ENCODE results near the gene ATP10A. TPM values are rescaled to one million over a fixed set of nuclear protein-coding genes. Genes with fewer than 3 reads are reported as not detected.

The ATP10A gene
- total RNA-seq, 1 experiment from 2014 or later = 2.1 TPM

DNA sequence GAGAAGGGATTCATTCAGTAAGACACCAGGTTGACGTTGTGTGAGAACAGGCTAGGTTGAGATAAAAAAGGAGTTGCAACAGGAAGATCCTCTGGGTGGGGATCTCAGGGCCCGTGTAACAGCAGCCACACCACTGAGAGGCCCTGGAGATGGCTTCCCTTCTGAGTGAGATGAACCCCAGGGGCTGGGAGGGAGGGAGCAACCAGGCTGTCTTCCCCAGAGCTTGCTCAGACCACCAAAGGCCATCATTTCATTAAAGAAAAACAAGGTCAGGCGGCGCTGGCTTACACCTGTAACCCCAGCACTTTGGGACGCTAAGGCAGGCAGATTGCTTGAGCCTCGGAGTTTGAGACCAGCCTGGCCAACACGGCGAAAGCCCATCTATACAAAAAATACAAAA lies 187.7 kb downstream of the ATP10A start (continued):
- TF ChIP-seq, protein P1, sequence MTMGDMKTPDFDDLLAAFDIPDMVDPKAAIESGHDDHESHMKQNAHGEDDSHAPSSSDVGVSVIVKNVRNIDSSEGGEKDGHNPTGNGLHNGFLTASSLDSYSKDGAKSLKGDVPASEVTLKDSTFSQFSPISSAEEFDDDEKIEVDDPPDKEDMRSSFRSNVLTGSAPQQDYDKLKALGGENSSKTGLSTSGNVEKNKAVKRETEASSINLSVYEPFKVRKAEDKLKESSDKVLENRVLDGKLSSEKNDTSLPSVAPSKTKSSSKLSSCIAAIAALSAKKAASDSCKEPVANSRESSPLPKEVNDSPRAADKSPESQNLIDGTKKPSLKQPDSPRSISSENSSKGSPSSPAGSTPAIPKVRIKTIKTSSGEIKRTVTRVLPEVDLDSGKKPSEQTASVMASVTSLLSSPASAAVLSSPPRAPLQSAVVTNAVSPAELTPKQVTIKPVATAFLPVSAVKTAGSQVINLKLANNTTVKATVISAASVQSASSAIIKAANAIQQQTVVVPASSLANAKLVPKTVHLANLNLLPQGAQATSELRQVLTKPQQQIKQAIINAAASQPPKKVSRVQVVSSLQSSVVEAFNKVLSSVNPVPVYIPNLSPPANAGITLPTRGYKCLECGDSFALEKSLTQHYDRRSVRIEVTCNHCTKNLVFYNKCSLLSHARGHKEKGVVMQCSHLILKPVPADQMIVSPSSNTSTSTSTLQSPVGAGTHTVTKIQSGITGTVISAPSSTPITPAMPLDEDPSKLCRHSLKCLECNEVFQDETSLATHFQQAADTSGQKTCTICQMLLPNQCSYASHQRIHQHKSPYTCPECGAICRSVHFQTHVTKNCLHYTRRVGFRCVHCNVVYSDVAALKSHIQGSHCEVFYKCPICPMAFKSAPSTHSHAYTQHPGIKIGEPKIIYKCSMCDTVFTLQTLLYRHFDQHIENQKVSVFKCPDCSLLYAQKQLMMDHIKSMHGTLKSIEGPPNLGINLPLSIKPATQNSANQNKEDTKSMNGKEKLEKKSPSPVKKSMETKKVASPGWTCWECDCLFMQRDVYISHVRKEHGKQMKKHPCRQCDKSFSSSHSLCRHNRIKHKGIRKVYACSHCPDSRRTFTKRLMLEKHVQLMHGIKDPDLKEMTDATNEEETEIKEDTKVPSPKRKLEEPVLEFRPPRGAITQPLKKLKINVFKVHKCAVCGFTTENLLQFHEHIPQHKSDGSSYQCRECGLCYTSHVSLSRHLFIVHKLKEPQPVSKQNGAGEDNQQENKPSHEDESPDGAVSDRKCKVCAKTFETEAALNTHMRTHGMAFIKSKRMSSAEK (CRISPR knock-in tag; IDR thresholded peaks at IDR 0.05; ENCODE audit: borderline replicate concordance) = no peak
- TF ChIP-seq, protein P2, sequence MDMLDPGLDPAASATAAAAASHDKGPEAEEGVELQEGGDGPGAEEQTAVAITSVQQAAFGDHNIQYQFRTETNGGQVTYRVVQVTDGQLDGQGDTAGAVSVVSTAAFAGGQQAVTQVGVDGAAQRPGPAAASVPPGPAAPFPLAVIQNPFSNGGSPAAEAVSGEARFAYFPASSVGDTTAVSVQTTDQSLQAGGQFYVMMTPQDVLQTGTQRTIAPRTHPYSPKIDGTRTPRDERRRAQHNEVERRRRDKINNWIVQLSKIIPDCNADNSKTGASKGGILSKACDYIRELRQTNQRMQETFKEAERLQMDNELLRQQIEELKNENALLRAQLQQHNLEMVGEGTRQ (CRISPR knock-in tag; IDR thresholded peaks at IDR 0.05) = no peak
- no peak for TF ChIP-seq RORB (CRISPR knock-in tag; IDR thresholded peaks at IDR 0.05)
- TF ChIP-seq ZNF317 (CRISPR knock-in tag; IDR thresholded peaks at IDR 0.05; ENCODE audit: borderline replicate concordance, low read depth) = no peak
- TF ChIP-seq, protein P3, sequence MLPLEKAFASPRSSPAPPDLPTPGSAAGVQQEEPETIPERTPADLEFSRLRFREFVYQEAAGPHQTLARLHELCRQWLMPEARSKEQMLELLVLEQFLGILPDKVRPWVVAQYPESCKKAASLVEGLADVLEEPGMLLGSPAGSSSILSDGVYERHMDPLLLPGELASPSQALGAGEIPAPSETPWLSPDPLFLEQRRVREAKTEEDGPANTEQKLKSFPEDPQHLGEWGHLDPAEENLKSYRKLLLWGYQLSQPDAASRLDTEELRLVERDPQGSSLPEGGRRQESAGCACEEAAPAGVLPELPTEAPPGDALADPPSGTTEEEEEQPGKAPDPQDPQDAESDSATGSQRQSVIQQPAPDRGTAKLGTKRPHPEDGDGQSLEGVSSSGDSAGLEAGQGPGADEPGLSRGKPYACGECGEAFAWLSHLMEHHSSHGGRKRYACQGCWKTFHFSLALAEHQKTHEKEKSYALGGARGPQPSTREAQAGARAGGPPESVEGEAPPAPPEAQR (CRISPR knock-in tag; IDR thresholded peaks at IDR 0.05) = no peak
- TF ChIP-seq, protein P4, sequence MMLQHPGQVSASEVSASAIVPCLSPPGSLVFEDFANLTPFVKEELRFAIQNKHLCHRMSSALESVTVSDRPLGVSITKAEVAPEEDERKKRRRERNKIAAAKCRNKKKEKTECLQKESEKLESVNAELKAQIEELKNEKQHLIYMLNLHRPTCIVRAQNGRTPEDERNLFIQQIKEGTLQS (CRISPR knock-in tag; conservative IDR thresholded peaks at IDR 0.05) = no peak
- TF ChIP-seq, protein P5, sequence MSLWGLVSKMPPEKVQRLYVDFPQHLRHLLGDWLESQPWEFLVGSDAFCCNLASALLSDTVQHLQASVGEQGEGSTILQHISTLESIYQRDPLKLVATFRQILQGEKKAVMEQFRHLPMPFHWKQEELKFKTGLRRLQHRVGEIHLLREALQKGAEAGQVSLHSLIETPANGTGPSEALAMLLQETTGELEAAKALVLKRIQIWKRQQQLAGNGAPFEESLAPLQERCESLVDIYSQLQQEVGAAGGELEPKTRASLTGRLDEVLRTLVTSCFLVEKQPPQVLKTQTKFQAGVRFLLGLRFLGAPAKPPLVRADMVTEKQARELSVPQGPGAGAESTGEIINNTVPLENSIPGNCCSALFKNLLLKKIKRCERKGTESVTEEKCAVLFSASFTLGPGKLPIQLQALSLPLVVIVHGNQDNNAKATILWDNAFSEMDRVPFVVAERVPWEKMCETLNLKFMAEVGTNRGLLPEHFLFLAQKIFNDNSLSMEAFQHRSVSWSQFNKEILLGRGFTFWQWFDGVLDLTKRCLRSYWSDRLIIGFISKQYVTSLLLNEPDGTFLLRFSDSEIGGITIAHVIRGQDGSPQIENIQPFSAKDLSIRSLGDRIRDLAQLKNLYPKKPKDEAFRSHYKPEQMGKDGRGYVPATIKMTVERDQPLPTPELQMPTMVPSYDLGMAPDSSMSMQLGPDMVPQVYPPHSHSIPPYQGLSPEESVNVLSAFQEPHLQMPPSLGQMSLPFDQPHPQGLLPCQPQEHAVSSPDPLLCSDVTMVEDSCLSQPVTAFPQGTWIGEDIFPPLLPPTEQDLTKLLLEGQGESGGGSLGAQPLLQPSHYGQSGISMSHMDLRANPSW (CRISPR knock-in tag; conservative IDR thresholded peaks at IDR 0.05; ENCODE audit: low read depth) = no peak
- TF ChIP-seq, protein P6, sequence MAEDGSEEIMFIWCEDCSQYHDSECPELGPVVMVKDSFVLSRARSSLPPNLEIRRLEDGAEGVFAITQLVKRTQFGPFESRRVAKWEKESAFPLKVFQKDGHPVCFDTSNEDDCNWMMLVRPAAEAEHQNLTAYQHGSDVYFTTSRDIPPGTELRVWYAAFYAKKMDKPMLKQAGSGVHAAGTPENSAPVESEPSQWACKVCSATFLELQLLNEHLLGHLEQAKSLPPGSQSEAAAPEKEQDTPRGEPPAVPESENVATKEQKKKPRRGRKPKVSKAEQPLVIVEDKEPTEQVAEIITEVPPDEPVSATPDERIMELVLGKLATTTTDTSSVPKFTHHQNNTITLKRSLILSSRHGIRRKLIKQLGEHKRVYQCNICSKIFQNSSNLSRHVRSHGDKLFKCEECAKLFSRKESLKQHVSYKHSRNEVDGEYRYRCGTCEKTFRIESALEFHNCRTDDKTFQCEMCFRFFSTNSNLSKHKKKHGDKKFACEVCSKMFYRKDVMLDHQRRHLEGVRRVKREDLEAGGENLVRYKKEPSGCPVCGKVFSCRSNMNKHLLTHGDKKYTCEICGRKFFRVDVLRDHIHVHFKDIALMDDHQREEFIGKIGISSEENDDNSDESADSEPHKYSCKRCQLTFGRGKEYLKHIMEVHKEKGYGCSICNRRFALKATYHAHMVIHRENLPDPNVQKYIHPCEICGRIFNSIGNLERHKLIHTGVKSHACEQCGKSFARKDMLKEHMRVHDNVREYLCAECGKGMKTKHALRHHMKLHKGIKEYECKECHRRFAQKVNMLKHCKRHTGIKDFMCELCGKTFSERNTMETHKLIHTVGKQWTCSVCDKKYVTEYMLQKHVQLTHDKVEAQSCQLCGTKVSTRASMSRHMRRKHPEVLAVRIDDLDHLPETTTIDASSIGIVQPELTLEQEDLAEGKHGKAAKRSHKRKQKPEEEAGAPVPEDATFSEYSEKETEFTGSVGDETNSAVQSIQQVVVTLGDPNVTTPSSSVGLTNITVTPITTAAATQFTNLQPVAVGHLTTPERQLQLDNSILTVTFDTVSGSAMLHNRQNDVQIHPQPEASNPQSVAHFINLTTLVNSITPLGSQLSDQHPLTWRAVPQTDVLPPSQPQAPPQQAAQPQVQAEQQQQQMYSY (CRISPR knock-in tag; IDR thresholded peaks at IDR 0.05) = no peak

DNA sequence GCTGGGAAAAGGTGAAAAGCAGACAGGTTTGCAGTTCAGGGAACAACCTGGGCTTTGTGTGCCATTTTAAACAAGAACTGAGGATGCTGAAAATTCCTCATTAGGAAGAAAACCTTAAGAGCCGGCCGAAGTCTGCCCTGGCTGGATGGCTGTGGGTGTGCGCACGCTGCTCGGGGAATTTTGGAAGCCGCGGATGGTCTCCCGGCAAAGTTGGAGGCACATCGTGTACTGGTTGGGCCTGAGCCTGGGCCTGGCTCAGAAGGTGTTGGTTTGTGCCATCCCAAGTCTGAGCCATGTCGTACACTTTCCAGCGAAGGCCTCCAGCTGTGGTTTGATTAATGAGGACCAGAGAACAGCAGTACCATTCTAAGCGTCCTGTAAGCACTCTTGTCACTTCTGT lies 188.2 kb downstream of the ATP10A start:
- ATAC-seq (no peak), DNase-seq (ENCODE audit: low spot score) (no peak)
- no peaks in the 10 kb centered on the region for H3K36me3 Mint-ChIP-seq
- peaks cover 6% of the 10 kb centered on the region for H3K27me3 Mint-ChIP-seq (ENCODE audit: low read depth)
- H3K27ac Mint-ChIP-seq = no peak overlapping the region
- ChIA-PET CTCF (interaction anchor here (1.2 to 3.6 kb wide), 4 partner anchors 9 to 35 kb away, joined by 6 to 9 read pairs (median 6); no protein-coding TSS in a partner anchor), POLR2A (no interaction called here)
- no peaks in the 10 kb centered on the region for H3K9me3 Mint-ChIP-seq
- no peak overlapping the region for H3K4me3 Mint-ChIP-seq
- H3K4me1 Mint-ChIP-seq = peaks cover 51% of the 10 kb centered on the region
- TF ChIP-seq RORB (CRISPR knock-in tag; IDR thresholded peaks at IDR 0.05) = no peak
- TF ChIP-seq, protein P7, sequence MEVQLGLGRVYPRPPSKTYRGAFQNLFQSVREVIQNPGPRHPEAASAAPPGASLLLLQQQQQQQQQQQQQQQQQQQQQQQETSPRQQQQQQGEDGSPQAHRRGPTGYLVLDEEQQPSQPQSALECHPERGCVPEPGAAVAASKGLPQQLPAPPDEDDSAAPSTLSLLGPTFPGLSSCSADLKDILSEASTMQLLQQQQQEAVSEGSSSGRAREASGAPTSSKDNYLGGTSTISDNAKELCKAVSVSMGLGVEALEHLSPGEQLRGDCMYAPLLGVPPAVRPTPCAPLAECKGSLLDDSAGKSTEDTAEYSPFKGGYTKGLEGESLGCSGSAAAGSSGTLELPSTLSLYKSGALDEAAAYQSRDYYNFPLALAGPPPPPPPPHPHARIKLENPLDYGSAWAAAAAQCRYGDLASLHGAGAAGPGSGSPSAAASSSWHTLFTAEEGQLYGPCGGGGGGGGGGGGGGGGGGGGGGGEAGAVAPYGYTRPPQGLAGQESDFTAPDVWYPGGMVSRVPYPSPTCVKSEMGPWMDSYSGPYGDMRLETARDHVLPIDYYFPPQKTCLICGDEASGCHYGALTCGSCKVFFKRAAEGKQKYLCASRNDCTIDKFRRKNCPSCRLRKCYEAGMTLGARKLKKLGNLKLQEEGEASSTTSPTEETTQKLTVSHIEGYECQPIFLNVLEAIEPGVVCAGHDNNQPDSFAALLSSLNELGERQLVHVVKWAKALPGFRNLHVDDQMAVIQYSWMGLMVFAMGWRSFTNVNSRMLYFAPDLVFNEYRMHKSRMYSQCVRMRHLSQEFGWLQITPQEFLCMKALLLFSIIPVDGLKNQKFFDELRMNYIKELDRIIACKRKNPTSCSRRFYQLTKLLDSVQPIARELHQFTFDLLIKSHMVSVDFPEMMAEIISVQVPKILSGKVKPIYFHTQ (CRISPR knock-in tag; IDR thresholded peaks at IDR 0.05) = no peak
- no peak for TF ChIP-seq SMAD4 (CRISPR knock-in tag; IDR thresholded peaks at IDR 0.05)
- TF ChIP-seq, protein P8, sequence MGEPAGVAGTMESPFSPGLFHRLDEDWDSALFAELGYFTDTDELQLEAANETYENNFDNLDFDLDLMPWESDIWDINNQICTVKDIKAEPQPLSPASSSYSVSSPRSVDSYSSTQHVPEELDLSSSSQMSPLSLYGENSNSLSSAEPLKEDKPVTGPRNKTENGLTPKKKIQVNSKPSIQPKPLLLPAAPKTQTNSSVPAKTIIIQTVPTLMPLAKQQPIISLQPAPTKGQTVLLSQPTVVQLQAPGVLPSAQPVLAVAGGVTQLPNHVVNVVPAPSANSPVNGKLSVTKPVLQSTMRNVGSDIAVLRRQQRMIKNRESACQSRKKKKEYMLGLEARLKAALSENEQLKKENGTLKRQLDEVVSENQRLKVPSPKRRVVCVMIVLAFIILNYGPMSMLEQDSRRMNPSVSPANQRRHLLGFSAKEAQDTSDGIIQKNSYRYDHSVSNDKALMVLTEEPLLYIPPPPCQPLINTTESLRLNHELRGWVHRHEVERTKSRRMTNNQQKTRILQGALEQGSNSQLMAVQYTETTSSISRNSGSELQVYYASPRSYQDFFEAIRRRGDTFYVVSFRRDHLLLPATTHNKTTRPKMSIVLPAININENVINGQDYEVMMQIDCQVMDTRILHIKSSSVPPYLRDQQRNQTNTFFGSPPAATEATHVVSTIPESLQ (CRISPR knock-in tag; IDR thresholded peaks at IDR 0.05) = no peak
- TF ChIP-seq PRRX2 (CRISPR knock-in tag; IDR thresholded peaks at IDR 0.05) = no peak
- TF ChIP-seq MXD4 (CRISPR knock-in tag; IDR thresholded peaks at IDR 0.05; ENCODE audit: borderline replicate concordance) = no peak
- no peak for TF ChIP-seq ZNF219 (CRISPR knock-in tag; IDR thresholded peaks at IDR 0.05; ENCODE audit: borderline replicate concordance)
- TF ChIP-seq ZNF317 (CRISPR knock-in tag; IDR thresholded peaks at IDR 0.05; ENCODE audit: borderline replicate concordance, low read depth) = no peak
- no peak for TF ChIP-seq GTF2I (CRISPR knock-in tag; conservative IDR thresholded peaks at IDR 0.05)

All from WTC11 (cell line).